Heart right ventricle (tissue), 16 donors: ENCODE data around the gene NOTUM. TPM values are rescaled to one million over a fixed set of nuclear protein-coding genes. Genes with fewer than 3 reads are reported as not detected.

Experiments
- ATAC-seq, 8 donors: fragments of 200-7000 bp; cut with Tn5 transposase; one replicate each; pipeline ENCODE4 v1.9.1; 2020; ENCODE audit warnings: mild to moderate bottlenecking in 8 of 8, moderate library complexity in 8 of 8, moderate number of reproducible peaks in 1 of 8
- DNase-seq, 2 donors: peaks; one replicate each; pipeline ENCODE4 v3.0.0-alpha.2; 2020
- H3K27ac ChIP-seq, 10 donors: fragments of 200-600 bp; sonication (generic) in 2 of 10; one replicate each; pipeline versions ENCODE4 v1.5.0 to v1.8.0; 2020 to 2022; ENCODE audit warnings: mild to moderate bottlenecking in 3 of 10
- H3K27me3 ChIP-seq, 7 donors: fragments of 200-600 bp; one replicate each; pipeline ENCODE4 v1.8.0; 2021 to 2022; ENCODE audit warnings: mild to moderate bottlenecking in 2 of 7
- H3K36me3 ChIP-seq, 9 donors: fragments of 200-600 bp; sonication (generic) in 1 of 9; one replicate each; pipeline versions ENCODE4 v1.5.0 to v1.8.0; 2020 to 2022; ENCODE audit warnings: mild to moderate bottlenecking in 2 of 9
- H3K4me1 ChIP-seq, 9 donors: fragments of 200-600 bp; sonication (generic) in 1 of 9; one replicate each; pipeline versions ENCODE4 v1.5.0 to v1.8.0; 2020 to 2022; ENCODE audit warnings: mild to moderate bottlenecking in 4 of 9
- H3K4me3 ChIP-seq, 10 donors: fragments of 200-600 bp; sonication (generic) in 2 of 10; one replicate each; pipeline versions ENCODE4 v1.5.0 to v1.8.0; 2020 to 2022; ENCODE audit warnings: mild to moderate bottlenecking in 7 of 10, moderate library complexity in 2 of 10
- H3K9me3 ChIP-seq, 11 donors: fragments of 200-600 bp in 10 of 11; sonication (generic) in 2 of 11; one replicate each; pipeline versions ENCODE4 v1.5.0 to v1.8.0; 2013 to 2022; ENCODE audit warnings: mild to moderate bottlenecking in 2 of 11, control low read depth in 1 of 11, moderate library complexity in 1 of 11
- CTCF ChIP-seq, 9 donors: fragments of 200-600 bp; sonication (generic) in 2 of 9; IDR thresholded peaks; one replicate each; pipeline versions ENCODE4 v1.5.0 to v1.8.0; 2021 to 2022; ENCODE audit warnings: antibody characterized with exemption in 9 of 9, mild to moderate bottlenecking in 5 of 9, moderate library complexity in 1 of 9
- WGBS, 2 donors: extraction: QIAGEN DNeasy Blood & Tissue Kit; methylation state at CpG; one replicate each; pipeline ENCODE4 v1.1.7; 2013; ENCODE audit warnings: inconsistent platforms in 1 of 2; 5-methylcytosine and 5-hydroxymethylcytosine counted together
- intact Hi-C, 10 donors: fragments of 100-400 bp; cut with DNase I; formaldehyde crosslinking; loops; one replicate each; pipeline versions ENCODE4 v1.11.1 to v1.14.2; 2022
- polyA plus RNA-seq, 2 donors: library from polyadenylated mRNA; stranded (reverse); fragments of 200-250 nt; gene quantifications; one replicate each; pipeline ENCODE4 v1.2.3, GENCODE V29; 2013
- total RNA-seq, 10 donors: library from RNA; stranded (reverse); fragmentation: NEBNext Ultra II Directional in 3 of 10; extraction: Animal tissue kit (Norgen Biotek cat#: 25700) in 3 of 10; gene quantifications; one replicate each; pipeline versions ENCODE4 v1.2.1 to v1.2.4, GENCODE V29; 2021 to 2023
- donor health status: Arrhythmogenic right ventricular cardiomyopathy.
- donor health status: ischemic (EF 13 %, LVEDD 7.1; RV severe dilation, severe dysfunction).
- donor health status: healthy with polysubstance abuse.
- donor health status: DM: no; HTN: yes; CAD: no.
- donor health status: DM: no; HTN: no; CAD: no.
- donor health status: ischemic (EF 25% LVEDD 6.9; RV normal size, moderate dysfunction).
- donor health status: ischemic (EF 25% LVEDD 5.7; RV mildly dilated, moderate dysfunction).
- donor health status: healthy.
- donor health status: DM: yes; HTN: yes; CAD: no.
- donor health status: Ischemic cardiomyopathy.
- donor health status: ischemic (EF 35%, LVEDD 5.7; RV mildly dilated, moderate dysfunction).
- donor health status: nonischemic (EF 11% LVEDD 7.7; RV severe dilation, severe dysfunction).
- donor health status: DM: yes; HTN: yes; CAD: no.
- donor health status: PGD.
- donor health status: ischemic (EF 29% LVEDD 5.4; RV normal size, mild dysfunction).
- donor health status: nonischemic (EF 23%, LVEDD 6.1; RV moderate dilation, normal function).

NOTUM gene
- total and polyA plus RNA-seq, 12 donors = 0.22 to 1.5 (median 0.65) TPM; not detected in 5

DNA sequence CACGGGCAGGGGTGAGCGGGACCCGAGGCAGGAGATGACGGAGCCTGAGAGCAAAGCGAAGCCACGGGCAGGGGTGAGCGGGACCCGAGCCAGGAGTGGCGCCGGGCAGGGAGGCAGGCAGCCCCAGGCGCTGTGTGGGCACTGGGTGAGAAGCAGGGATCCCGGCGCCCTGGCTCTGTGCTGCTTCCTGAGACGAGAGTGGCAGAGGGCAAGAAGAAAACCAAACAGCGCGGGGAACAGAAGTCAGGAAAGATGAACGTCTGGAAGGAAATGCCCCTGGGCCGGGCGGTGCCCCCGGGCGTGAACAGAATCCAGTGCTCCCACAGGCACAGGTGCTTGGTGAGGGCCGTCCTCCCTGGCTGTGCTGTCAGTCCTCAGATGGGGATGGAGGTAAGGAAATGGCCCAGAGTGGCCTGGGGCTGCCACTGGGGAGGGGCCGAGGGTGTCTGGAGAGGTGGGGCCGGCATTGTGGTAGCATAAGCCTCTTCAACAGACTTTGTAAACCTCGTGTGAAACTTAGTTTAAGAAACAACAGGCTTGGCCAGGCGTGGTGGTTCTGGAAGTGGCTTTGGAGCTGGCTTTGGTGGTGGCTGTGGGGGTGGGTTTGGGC is 26.3 kb upstream of the NOTUM start:
- no peaks in the 10 kb centered on the region for H3K9me3 ChIP-seq
- TF ChIP-seq CTCF (IDR thresholded peaks at IDR 0.05) = no peak
- peaks cover 0 to 66% (median 8%) of the 10 kb centered on the region in 9 donors for H3K36me3 ChIP-seq
- 91 to 94% methylated on average over 26 of the region's 26 CpGs for WGBS, 2 donors
- ATAC-seq (no peak), DNase-seq (no peak)
- H3K4me3 ChIP-seq = no peak overlapping the region
- no peaks in the 10 kb centered on the region for H3K27me3 ChIP-seq
- H3K27ac ChIP-seq = no peak overlapping the region
- H3K4me1 ChIP-seq = peaks cover 4 to 19% (median 12%) of the 10 kb centered on the region in 9 donors
- intact Hi-C loops = no loop called here

GRCh38 chr17:81986606-81987005 is 25.6 kb upstream of the NOTUM start:
- Histone ChIP-seq H3K4me3 (no peak overlapping the region), H3K4me1 (peaks cover 4 to 12% (median 8%) of the 10 kb centered on the region in 9 donors), H3K27me3 (no peaks in the 10 kb centered on the region), H3K36me3 (peaks cover 0 to 72% (median 8%) of the 10 kb centered on the region in 9 donors), H3K27ac (no peak overlapping the region), H3K9me3 (no peaks in the 10 kb centered on the region)
- no peak for DNase-seq
- WGBS, 2 donors = 96 to 98% methylated on average over 26 of the region's 26 CpGs
- intact Hi-C loops = no loop called here
- no peak for ATAC-seq
- no peak for TF ChIP-seq CTCF (IDR thresholded peaks at IDR 0.05)

GRCh38 chr17:81984773-81985410 is 23.9 kb upstream of the NOTUM start:
- ATAC-seq (no peak), DNase-seq (no peak)
- TF ChIP-seq CTCF (IDR thresholded peaks at IDR 0.05) = no peak
- Histone ChIP-seq H3K27me3 (no peaks in the 10 kb centered on the region), H3K4me3 (no peak overlapping the region), H3K36me3 (peaks cover 0 to 84% (median 8%) of the 10 kb centered on the region in 9 donors), H3K9me3 (no peaks in the 10 kb centered on the region), H3K4me1 (peaks cover 0 to 4% (median 0%) of the 10 kb centered on the region in 9 donors), H3K27ac (no peak overlapping the region)
- intact Hi-C loops = no loop called here
- WGBS, 2 donors = 93 to 94% methylated on average over 21 of the region's 21 CpGs

DNA sequence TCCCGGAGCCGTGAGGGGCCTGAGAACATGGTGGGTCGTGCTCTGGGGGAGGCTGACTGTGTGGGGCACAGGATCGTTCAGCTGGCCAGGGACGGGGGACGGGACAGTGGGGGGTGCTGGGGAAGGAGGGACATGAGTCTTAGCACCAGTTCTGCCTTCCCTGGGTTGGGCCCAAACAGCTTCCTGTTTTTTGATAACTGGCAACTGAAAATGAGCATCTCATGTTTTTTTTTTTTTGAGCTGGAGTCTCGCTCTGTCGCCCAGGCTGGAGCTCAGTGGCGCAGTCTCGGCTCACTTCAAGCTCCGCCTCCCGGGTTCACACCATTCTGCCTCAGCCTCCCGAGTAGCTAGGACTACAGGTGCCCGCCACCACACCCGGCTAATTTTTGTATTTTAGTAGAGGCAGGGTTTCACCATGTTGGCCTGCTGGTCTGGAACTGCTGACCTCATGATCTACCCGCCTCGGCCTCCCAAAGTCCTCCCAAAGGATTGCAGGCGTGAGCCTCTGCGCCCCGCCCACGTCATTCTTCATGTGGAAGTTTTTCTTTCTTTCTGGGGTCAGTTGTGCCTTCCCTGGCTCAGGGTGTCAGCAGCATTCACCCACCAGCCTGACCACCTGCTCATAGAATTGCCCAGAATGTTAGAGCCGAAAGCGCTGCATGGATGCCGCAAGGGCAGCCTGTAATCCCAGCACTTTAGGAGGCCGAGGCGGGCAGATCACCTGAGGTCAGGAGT is 22.8 kb upstream of the NOTUM start:
- Histone ChIP-seq H3K36me3 (peaks cover 0 to 84% (median 8%) of the 10 kb centered on the region in 9 donors), H3K27me3 (no peaks in the 10 kb centered on the region), H3K9me3 (no peaks in the 10 kb centered on the region), H3K27ac (no peak overlapping the region), H3K4me1 (peaks cover 0 to 8% (median 1%) of the 10 kb centered on the region in 9 donors), H3K4me3 (no peak overlapping the region)
- ATAC-seq = no peak
- no peak for TF ChIP-seq CTCF (IDR thresholded peaks at IDR 0.05)
- no peak for DNase-seq
- intact Hi-C loops = no loop called here
- WGBS, 2 donors = 94 to 95% methylated on average over 26 of the region's 26 CpGs
